ENCODE data around the gene ASIC1. TPM values are rescaled to one million over a fixed set of nuclear protein-coding genes. Genes with fewer than 3 reads are reported as not detected.
A peak's percentile ranks its signal among the peaks of the same experiment; 100 is the strongest.

ASIC1 gene
- total and polyA plus RNA-seq, 12 donors: 0.47 to 1.3 (median 0.79) TPM; not detected in 1

GRCh38 chr12:50053583-50053982, 3.8 kb upstream of the ASIC1 start:
- no peak for DNase-seq
- intact Hi-C loops (cut with DNase I): loop anchor here in 1 of 2 donors (10.0 kb wide), 1 partner anchor 189 kb away; no protein-coding TSS in a partner anchor
- no peaks in the 10 kb centered on the region for H3K36me3 ChIP-seq (replicated peaks in 1 of 2)
- H3K4me1 ChIP-seq (replicated peaks in 1 of 2): peaks cover 11 to 14% of the 10 kb centered on the region in 2 donors
- H3K27ac ChIP-seq: no peak overlapping the region
- H3K4me3 ChIP-seq: no peak overlapping the region
- peaks cover 6% of the 10 kb centered on the region for H3K27me3 ChIP-seq
- TF ChIP-seq POLR2A (IDR thresholded peaks at IDR 0.05): no peak
- TF ChIP-seq CTCF (IDR thresholded peaks at IDR 0.05): no peak
- no peaks in the 10 kb centered on the region for H3K9me3 ChIP-seq (replicated peaks in 1 of 3)
- 56 to 91% (median 78%) methylated on average over 1 of the region's 1 CpG for WGBS, 4 donors

GRCh38 chr12:50055831-50056638, 1.4 kb upstream of the ASIC1 start:
- H3K27me3 ChIP-seq: peaks cover 6% of the 10 kb centered on the region
- no peaks in the 10 kb centered on the region for H3K9me3 ChIP-seq (replicated peaks in 1 of 3)
- intact Hi-C loops (cut with DNase I): loop anchor here (5.0 to 10.0 kb wide), 3 partner anchors 89 to 191 kb away; no protein-coding TSS in a partner anchor
- H3K36me3 ChIP-seq (replicated peaks in 1 of 2): no peaks in the 10 kb centered on the region
- H3K4me3 ChIP-seq: no peak overlapping the region
- peak; percentile 69 to 92 (median 86) for TF ChIP-seq CTCF (IDR thresholded peaks at IDR 0.05)
- no peak for TF ChIP-seq POLR2A (IDR thresholded peaks at IDR 0.05)
- H3K27ac ChIP-seq: no peak overlapping the region
- 9 to 12% (median 10%) methylated on average over 15 to 17 of the region's 17 CpGs for WGBS, 4 donors
- peaks cover 11 to 14% of the 10 kb centered on the region in 2 donors for H3K4me1 ChIP-seq (replicated peaks in 1 of 2)
- DNase-seq: peak in 3 of 7 donors; percentile 40 to 62 (median 52)

DNA sequence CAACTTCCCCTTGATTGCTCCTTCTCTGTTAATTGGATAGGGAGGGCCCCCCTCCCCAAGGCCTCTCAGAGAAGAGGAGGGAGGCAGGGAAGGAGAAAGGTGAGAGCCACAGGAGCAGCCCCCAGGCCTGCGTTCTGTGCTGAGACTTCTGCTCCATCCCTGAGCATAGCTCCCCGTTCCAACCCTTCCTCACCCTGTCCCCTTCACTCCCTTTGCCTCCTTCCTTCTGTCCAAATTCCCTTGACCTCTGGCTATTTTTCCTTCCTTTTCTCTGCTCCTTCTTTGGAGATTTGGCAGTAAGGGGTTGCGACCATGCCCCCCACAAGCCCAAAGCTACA, 788 bp upstream of the ASIC1 start:
- no peak overlapping the region for H3K4me3 ChIP-seq
- intact Hi-C loops (cut with DNase I): loop anchor here (5.0 to 10.0 kb wide), 3 partner anchors 89 to 192 kb away; no protein-coding TSS in a partner anchor
- DNase-seq: no peak
- H3K9me3 ChIP-seq (replicated peaks in 1 of 3): no peaks in the 10 kb centered on the region
- TF ChIP-seq CTCF (IDR thresholded peaks at IDR 0.05) (no peak), POLR2A (IDR thresholded peaks at IDR 0.05) (no peak)
- H3K27me3 ChIP-seq: peaks cover 6% of the 10 kb centered on the region
- no peak overlapping the region for H3K27ac ChIP-seq
- WGBS, 4 donors: 11 to 26% (median 20%) methylated on average over 3 of the region's 3 CpGs
- H3K36me3 ChIP-seq (replicated peaks in 1 of 2): no peaks in the 10 kb centered on the region
- peaks cover 11 to 14% of the 10 kb centered on the region in 2 donors for H3K4me1 ChIP-seq (replicated peaks in 1 of 2)

DNA sequence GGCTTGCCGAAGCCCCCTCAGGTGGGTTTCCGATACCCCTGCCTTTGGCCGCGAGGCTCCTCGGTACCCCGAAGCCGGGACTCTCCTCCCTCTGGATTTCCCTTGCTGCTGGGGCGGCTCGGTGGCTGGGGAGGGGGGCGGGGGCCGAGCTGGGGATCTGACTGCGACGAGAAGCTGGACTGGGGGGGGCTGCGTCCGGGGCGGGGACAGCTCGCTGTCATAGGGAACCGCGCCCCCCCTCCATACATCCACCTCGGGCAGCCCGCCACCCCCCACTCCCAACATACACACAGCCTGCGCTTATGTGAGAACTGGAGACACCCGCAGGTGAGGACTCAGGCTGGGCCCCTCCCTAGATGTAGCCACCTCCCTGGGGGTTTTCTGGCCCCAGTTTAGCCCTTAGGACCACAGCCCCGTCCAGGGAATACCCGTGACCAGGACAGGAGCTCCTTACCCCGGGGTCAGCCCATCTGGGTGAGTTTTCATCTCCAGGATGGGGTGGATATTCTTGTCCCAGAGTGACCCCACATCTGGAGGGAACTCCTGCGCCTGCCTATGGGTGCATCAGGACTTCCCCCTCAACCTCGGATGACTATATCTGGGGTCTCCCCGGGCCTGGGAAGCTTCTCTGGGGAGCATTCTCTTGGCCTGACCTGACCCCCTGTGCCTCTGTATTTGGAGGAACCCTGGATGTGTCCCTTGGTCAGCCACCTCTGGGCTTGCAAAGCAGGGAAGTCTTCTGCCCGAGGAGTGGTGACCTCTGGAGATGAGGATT, 687 bp downstream of the ASIC1 start:
- intact Hi-C loops (cut with DNase I): loop anchor here (5.0 to 10.0 kb wide), 3 partner anchors 91 to 193 kb away; no protein-coding TSS in a partner anchor
- peaks cover 6% of the 10 kb centered on the region for H3K27me3 ChIP-seq
- H3K27ac ChIP-seq: no peak overlapping the region
- peak overlapping the region in 1 of 4 donors; percentile 80 for H3K4me3 ChIP-seq
- H3K9me3 ChIP-seq (replicated peaks in 1 of 3): no peaks in the 10 kb centered on the region
- 20 to 65% (median 50%) methylated on average over 4 to 30 of the region's 30 CpGs for WGBS, 4 donors
- DNase-seq: no peak
- no peak for TF ChIP-seq POLR2A (IDR thresholded peaks at IDR 0.05)
- no peak for TF ChIP-seq CTCF (IDR thresholded peaks at IDR 0.05)
- H3K36me3 ChIP-seq (replicated peaks in 1 of 2): no peaks in the 10 kb centered on the region
- H3K4me1 ChIP-seq (replicated peaks in 1 of 2): peaks cover 11 to 14% of the 10 kb centered on the region in 2 donors

Data from adrenal gland (tissue), 12 donors.